Fibroblast of lung (primary cell): ENCODE measurements around the gene ISYNA1. TPM values are rescaled to one million over a fixed set of nuclear protein-coding genes. Genes with fewer than 3 reads are reported as not detected.

Source experiments
- DNase-seq, 2 donors: peaks; one replicate each; pipeline versions ENCODE4 v3.0.0 to v3.0.0-alpha.2; 2010; ENCODE audit warnings: low read depth in 2 of 2
- H2AFZ ChIP-seq: 2 replicates; pipeline ENCODE4 v1.5.1; 2012; ENCODE audit warnings: low read length, control low read depth, inconsistent platforms
- H3K27ac ChIP-seq: 2 replicates; pipeline ENCODE4 v1.5.1; 2011; ENCODE audit warnings: low read length, control low read depth; ENCODE audit not compliant: insufficient read depth
- H3K27me3 ChIP-seq: 2 replicates; pipeline ENCODE4 v1.5.1; 2011; ENCODE audit warnings: mild to moderate bottlenecking, low read length; ENCODE audit not compliant: control insufficient read depth, insufficient read depth
- H3K36me3 ChIP-seq: 2 replicates; pipeline ENCODE4 v1.5.1; 2011; ENCODE audit warnings: low read length; ENCODE audit not compliant: control insufficient read depth, insufficient read depth
- H3K4me1 ChIP-seq: 2 replicates; pipeline ENCODE4 v1.5.1; 2011; ENCODE audit warnings: low read length; ENCODE audit not compliant: control insufficient read depth, insufficient read depth; ENCODE audit errors: extremely low read depth
- H3K4me2 ChIP-seq: 2 replicates; pipeline ENCODE4 v1.5.1; 2011; ENCODE audit warnings: low read length, control low read depth; ENCODE audit not compliant: insufficient read depth; ENCODE audit errors: extremely low read depth
- H3K4me3 ChIP-seq, 4 experiments: fragments of 200-600 bp in 1 of 4; sonication (generic) in 1 of 4; replicated peaks in 1 of 4; 2 replicates each; pipeline ENCODE4 v1.5.1; 2011 to 2016; ENCODE audit warnings: low read length in 4 of 4, low read depth in 3 of 4, mild to moderate bottlenecking in 3 of 4, control low read depth in 2 of 4, inconsistent platforms in 1 of 4, mixed read lengths in 1 of 4; ENCODE audit not compliant: insufficient read depth in 1 of 4; ENCODE audit errors: control extremely low read depth in 1 of 4
- H3K79me2 ChIP-seq: 2 replicates; pipeline ENCODE4 v1.5.1; 2012; ENCODE audit warnings: mild to moderate bottlenecking, low read length, inconsistent platforms; ENCODE audit not compliant: control insufficient read depth, insufficient read depth
- H3K9ac ChIP-seq: 2 replicates; pipeline ENCODE4 v1.5.1; 2011; ENCODE audit warnings: mild to moderate bottlenecking, low read length, control low read depth; ENCODE audit not compliant: insufficient read depth
- H3K9me3 ChIP-seq: 2 replicates; pipeline ENCODE4 v1.5.1; 2012; ENCODE audit warnings: low read depth, low read length; ENCODE audit not compliant: control insufficient read depth, insufficient read depth
- H4K20me1 ChIP-seq: 2 replicates; pipeline ENCODE4 v1.5.1; 2011; ENCODE audit warnings: low read length; ENCODE audit not compliant: control insufficient read depth, insufficient read depth; ENCODE audit errors: extremely low read depth
- EZH2 ChIP-seq: IDR thresholded peaks from 2 replicates; pipeline ENCODE4 v1.5.1; 2012; ENCODE audit warnings: low read length, control low read depth, mild to moderate bottlenecking; ENCODE audit errors: missing control alignments
- polyA plus RNA-seq, 2 donors: library from polyadenylated mRNA; depleted of rRNA in 1 of 2; stranded (reverse) in 1 of 2; unstranded in 1 of 2; fragments of >200 nt; gene quantifications; 2 replicates each; pipeline ENCODE4 v1.2.1, GENCODE V29; 2011 to 2012; ENCODE audit warnings: missing spikeins in 1 of 2
- total RNA-seq: library from RNA; depleted of rRNA; stranded (reverse); fragments of >200 nt; gene quantifications from 2 replicates; pipeline ENCODE4 v1.2.1, GENCODE V29; 2014
- TF ChIP-seq, protein P1 (sequence below), 2 donors: IDR thresholded peaks in 1 of 2; conservative IDR thresholded peaks in 1 of 2; 1 replicate in 1 of 2; 2 replicates in 1 of 2; pipeline ENCODE4 v1.5.1; 2011 to 2012; ENCODE audit warnings: low read length in 2 of 2, control low read depth in 1 of 2, inconsistent platforms in 1 of 2, low read depth in 1 of 2, mild to moderate bottlenecking in 1 of 2

ISYNA1 gene
- total and polyA plus RNA-seq, 2 donors (not counting 1 experiment from before 2014, with no cell fraction given): 10.3 to 25.6 TPM

GRCh38 chr19:18467978-18468377 is 30.0 kb upstream of the ISYNA1 start:
- Histone ChIP-seq H3K4me1 (peaks cover 21% of the 10 kb centered on the region), H3K79me2 (peaks cover 26% of the 10 kb centered on the region), H3K27me3 (no peaks in the 10 kb centered on the region), H3K9ac (no peak overlapping the region), H3K4me3 (no peak overlapping the region), H4K20me1 (no peaks in the 10 kb centered on the region), H3K27ac (no peak overlapping the region), H3K9me3 (no peaks in the 10 kb centered on the region), H3K36me3 (peaks cover 12% of the 10 kb centered on the region), H2AFZ (no peak overlapping the region), H3K4me2 (no peak overlapping the region)
- no peak for TF ChIP-seq EZH2
- TF ChIP-seq, protein P1, sequence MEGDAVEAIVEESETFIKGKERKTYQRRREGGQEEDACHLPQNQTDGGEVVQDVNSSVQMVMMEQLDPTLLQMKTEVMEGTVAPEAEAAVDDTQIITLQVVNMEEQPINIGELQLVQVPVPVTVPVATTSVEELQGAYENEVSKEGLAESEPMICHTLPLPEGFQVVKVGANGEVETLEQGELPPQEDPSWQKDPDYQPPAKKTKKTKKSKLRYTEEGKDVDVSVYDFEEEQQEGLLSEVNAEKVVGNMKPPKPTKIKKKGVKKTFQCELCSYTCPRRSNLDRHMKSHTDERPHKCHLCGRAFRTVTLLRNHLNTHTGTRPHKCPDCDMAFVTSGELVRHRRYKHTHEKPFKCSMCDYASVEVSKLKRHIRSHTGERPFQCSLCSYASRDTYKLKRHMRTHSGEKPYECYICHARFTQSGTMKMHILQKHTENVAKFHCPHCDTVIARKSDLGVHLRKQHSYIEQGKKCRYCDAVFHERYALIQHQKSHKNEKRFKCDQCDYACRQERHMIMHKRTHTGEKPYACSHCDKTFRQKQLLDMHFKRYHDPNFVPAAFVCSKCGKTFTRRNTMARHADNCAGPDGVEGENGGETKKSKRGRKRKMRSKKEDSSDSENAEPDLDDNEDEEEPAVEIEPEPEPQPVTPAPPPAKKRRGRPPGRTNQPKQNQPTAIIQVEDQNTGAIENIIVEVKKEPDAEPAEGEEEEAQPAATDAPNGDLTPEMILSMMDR (conservative IDR thresholded peaks at IDR 0.05 in 1 of 2, IDR thresholded peaks at IDR 0.05 in 1 of 2; ENCODE audit: low read depth in 1 of 2, low read length in 2 of 2): no peak
- DNase-seq: no peak

GRCh38 chr19:18466354-18466753 is 28.4 kb upstream of the ISYNA1 start:
- H3K4me2 ChIP-seq: no peak overlapping the region
- no peaks in the 10 kb centered on the region for H4K20me1 ChIP-seq
- H3K4me3 ChIP-seq: no peak overlapping the region
- no peak for DNase-seq
- TF ChIP-seq EZH2: no peak
- TF ChIP-seq, protein P1 (conservative IDR thresholded peaks at IDR 0.05 in 1 of 2, IDR thresholded peaks at IDR 0.05 in 1 of 2; ENCODE audit: low read depth in 1 of 2, low read length in 2 of 2): no peak
- peaks cover 25% of the 10 kb centered on the region for H3K4me1 ChIP-seq
- H3K27ac ChIP-seq: no peak overlapping the region
- peaks cover 17% of the 10 kb centered on the region for H3K36me3 ChIP-seq
- H3K9me3 ChIP-seq: no peaks in the 10 kb centered on the region
- H3K9ac ChIP-seq: no peak overlapping the region
- H3K27me3 ChIP-seq: no peaks in the 10 kb centered on the region
- H2AFZ ChIP-seq: no peak overlapping the region
- peaks cover 26% of the 10 kb centered on the region for H3K79me2 ChIP-seq

GRCh38 chr19:18465964-18466339 is 28.0 kb upstream of the ISYNA1 start:
- H3K79me2 ChIP-seq: peaks cover 26% of the 10 kb centered on the region
- no peak overlapping the region for H3K4me2 ChIP-seq
- H3K4me1 ChIP-seq: peaks cover 29% of the 10 kb centered on the region
- no peak overlapping the region for H3K27ac ChIP-seq
- TF ChIP-seq, protein P1 (conservative IDR thresholded peaks at IDR 0.05 in 1 of 2, IDR thresholded peaks at IDR 0.05 in 1 of 2; ENCODE audit: low read depth in 1 of 2, low read length in 2 of 2): no peak
- no peak for TF ChIP-seq EZH2
- no peaks in the 10 kb centered on the region for H3K27me3 ChIP-seq
- H3K9me3 ChIP-seq: no peaks in the 10 kb centered on the region
- peaks cover 20% of the 10 kb centered on the region for H3K36me3 ChIP-seq
- H3K9ac ChIP-seq: no peak overlapping the region
- DNase-seq: no peak
- H2AFZ ChIP-seq: no peak overlapping the region
- H3K4me3 ChIP-seq: no peak overlapping the region
- no peaks in the 10 kb centered on the region for H4K20me1 ChIP-seq
